GM08714 (cell line): Measurements from ENCODE around the gene SKAP1.
"Not testable (repeated sequence)": the region's sequence is repeated elsewhere in the genome, so short reads cannot be mapped to it uniquely, and the experiment has no call there.

Experiments used
- H3K4me3 ChIP-seq: fragments of 200-500 bp; sonication (Bioruptor generic); 2 replicates; pipeline ENCODE4 v1.5.1; 2014; ENCODE audit warnings: mild to moderate bottlenecking, low read length, inconsistent platforms
- ZNF274 ChIP-seq: IDR thresholded peaks from 2 replicates; pipeline ENCODE4 v1.6.1; 2012; ENCODE audit warnings: mild to moderate bottlenecking, low read depth, low read length

SKAP1 gene

GRCh38 chr17:48223945-48224344 is 206.1 kb downstream of the SKAP1 start:
- TF ChIP-seq ZNF274: no peak
- H3K4me3 ChIP-seq: no peak overlapping the region

GRCh38 chr17:48219617-48220016 is 210.4 kb downstream of the SKAP1 start:
- H3K4me3 ChIP-seq: no peak overlapping the region
- TF ChIP-seq ZNF274: no peak

GRCh38 chr17:48215583-48216139 is 214.4 kb downstream of the SKAP1 start:
- H3K4me3 ChIP-seq: no peak overlapping the region
- TF ChIP-seq ZNF274: no peak

GRCh38 chr17:48213797-48214196 is 216.2 kb downstream of the SKAP1 start:
- H3K4me3 ChIP-seq: no peak overlapping the region
- no peak for TF ChIP-seq ZNF274

DNA sequence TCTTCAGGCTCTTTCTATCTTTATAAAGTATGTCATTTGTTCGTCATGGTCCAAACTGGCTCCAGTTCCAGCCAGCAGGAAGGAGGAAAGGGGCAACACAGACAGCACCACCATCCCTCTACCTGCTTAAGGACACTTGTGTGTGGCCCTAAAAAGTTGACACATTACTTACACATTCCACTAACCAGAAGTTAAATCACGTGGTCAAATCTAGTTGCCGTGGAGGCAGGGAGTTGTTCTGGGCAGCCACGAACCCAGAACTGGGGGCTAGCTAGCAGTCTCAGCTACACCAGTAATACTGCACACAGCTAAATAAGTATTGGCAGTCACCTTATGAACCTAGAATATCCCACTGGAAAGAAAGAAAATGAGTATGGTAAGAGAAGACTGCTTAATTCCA is 218.2 kb downstream of the SKAP1 start:
- no peak overlapping the region for H3K4me3 ChIP-seq
- TF ChIP-seq ZNF274: no peak

- TF ChIP-seq ZNF274: no peak
- H3K4me3 ChIP-seq: no peak overlapping the region
Observed at GRCh38 chr17:48211011-48211410, 219.0 kb downstream of the SKAP1 start.

DNA sequence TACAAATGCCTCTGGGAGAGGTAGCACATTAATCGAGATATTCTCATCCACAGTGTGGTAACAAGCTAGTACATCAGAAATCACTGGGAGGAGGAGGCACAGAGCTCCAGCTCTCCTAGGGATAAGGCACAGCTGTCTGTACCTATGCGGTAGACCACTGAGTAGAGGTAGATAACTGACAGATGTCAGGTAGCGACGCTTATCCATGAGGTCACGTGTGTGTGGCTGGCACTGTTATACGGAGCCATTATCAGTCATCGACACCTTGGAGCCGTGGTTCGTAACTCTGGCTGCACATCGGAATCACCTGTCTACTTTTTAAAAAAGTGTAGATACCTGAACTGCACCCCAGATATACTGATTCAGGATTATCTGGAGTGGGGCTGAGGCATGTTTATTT is 220.0 kb downstream of the SKAP1 start:
- TF ChIP-seq ZNF274: no peak

DNA sequence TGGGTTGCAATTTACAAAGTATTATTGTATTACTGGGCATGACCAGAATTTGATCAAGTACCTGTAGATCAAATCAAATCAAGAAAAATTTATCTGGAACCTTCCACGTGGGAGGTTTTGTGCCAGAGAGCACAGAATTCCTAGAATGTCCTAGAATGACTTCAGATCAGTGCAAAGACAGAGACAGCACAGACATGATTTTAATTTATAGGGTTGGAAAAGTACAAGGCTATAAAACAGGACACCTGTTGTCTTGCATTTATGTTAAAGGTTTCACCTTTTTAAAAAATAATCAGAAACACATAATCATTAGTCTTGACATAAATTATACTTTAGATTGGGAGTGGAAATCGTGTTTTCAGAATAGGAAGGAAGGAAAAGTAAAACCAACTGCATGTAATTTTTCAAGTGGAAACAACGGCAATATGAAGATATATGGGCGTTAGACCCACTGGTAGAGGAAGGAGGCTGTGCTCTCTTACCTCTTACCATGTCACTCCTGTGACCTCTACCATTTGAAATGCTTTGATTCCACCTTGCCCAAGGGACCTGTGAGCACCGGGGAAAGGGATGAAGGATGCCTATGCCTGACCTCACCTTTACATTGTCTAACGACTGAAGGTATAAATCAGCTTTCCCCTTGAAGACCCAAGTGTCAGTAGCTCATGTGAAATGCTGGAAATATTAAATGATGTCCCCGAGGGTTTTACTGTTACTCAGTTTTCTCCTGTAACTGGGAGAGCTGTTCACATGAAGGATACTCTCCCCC is 222.1 kb downstream of the SKAP1 start:
- no peak for TF ChIP-seq ZNF274
- H3K4me3 ChIP-seq: no peak overlapping the region

More for the DNA sequence above, 220.0 kb downstream of the SKAP1 start:
- no peak overlapping the region for H3K4me3 ChIP-seq

DNA sequence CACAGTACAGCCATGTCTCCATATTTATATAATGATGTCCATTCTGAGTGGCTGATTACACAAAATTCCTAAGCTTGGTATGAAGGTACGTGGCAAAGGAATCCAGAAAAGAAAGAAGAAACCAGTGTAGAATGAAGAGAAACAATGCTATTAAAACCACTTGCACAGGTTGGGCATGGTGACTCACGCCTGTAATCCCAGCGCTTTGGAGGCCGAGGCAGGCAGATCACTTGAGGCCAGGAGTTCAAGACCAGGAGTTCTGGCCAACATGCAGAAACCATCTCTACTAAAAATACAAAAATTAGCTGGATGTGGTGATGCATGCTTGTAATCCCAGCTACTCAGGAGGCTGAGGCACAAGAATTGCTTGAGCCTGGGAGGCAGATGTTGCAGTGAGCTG is 223.0 kb downstream of the SKAP1 start:
- not testable (repeated sequence) for H3K4me3 ChIP-seq

GRCh38 chr17:48202959-48203358 is 227.1 kb downstream of the SKAP1 start:
- no peak overlapping the region for H3K4me3 ChIP-seq
- TF ChIP-seq ZNF274: no peak

DNA sequence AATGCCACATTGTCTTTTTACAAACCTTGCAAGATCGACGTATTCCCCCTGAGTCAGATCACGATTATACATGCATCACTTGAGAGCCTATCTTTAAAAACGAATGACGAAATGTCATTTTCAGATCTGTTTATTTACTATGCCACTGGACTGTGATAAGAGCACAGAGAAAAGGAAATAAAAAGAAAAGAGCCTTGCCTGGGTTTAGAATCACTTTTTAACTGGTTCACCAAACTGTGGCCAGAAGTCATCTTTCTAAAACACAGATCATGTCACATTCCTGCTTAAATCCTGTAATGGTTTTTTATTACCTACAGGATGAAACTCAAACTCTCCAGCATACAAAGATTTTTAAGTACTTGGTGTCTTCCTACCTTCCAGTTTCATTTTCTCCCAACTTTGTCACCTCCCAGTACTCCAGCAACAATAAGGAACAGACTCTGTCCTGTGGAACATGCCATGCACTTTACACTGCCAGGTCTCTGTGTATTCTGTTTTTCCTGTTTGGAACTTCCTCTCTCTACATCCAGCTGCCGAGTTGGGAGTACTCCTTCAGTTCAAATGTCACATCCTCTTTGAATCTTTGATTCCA is 231.0 kb downstream of the SKAP1 start:
- no peak for TF ChIP-seq ZNF274
- no peak overlapping the region for H3K4me3 ChIP-seq

DNA sequence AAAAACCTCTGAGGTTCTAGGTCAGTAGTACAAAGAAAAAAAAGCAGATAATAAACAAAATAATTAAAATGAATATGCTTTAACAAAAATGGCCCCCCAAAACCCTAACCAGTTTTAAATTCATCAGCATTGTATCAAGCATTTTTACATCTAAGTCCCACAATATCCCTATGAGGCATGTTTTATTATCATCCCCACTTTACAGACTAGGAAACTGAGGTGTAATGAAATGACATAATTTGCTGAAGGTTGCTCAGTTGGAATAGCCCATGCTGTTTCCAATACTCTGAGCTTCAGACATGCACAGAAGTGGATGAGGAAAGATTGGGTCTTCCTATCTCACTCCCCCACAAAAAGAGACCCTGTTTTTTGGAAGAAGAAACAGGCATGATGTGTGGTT is 234.1 kb downstream of the SKAP1 start:
- no peak for TF ChIP-seq ZNF274
- no peak overlapping the region for H3K4me3 ChIP-seq

- no peak for TF ChIP-seq ZNF274
- no peak overlapping the region for H3K4me3 ChIP-seq
Observed at GRCh38 chr17:48194097-48194550, 235.9 kb downstream of the SKAP1 start.

- TF ChIP-seq ZNF274: no peak
- H3K4me3 ChIP-seq: no peak overlapping the region
Observed at GRCh38 chr17:48192321-48192731, 237.7 kb downstream of the SKAP1 start.

DNA sequence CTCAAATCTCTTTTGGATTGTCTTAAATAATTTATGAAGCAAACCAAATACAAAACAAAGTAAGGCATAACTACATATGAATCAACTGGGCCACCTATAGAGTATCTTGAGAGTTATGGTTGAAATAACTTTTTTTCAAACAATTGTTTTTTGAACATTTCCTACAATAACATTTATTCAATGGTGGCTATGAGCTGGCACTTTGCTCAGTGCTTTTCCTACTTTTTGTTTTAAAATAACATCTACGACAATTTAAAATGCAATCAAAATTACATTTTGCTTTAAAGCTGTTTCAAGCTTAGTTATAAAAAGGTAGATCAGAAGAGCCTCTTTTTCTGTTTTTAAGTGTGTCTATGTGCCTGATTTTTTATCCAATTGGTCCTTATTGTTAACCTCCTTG is 238.7 kb downstream of the SKAP1 start:
- no peak overlapping the region for H3K4me3 ChIP-seq
- TF ChIP-seq ZNF274: no peak
